ENCODE results near the gene PIR. TPM values are rescaled to one million over a fixed set of nuclear protein-coding genes. Genes with fewer than 3 reads are reported as not detected.

Gene PIR
- total RNA-seq, 1 donor from 2014 or later: 47.3 TPM

DNA sequence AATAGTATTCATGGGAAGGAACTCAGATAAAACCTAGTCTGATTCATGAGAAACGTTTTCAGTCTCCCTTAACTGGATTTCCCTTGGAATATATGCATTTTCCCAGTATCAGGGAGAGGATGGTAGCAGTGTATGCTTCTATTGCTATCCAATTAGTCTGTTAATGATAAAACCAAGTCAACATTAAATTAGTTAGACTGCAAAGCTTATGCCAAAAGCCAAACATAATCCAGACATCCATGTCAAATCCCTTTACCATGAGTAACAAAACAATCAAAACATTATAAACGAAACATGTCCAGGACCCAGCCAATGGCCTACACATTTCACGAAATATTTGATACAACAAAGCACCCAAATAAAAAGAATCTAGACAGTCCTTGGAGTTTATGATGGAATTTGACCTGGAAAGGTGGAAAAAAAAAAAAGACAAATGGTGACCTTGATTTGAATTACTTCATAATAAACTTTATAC is 74.4 kb downstream of the PIR start:
- H3K4me1 Mint-ChIP-seq (ENCODE audit: unreplicated experiment): no peaks in the 10 kb centered on the region
- H3K36me3 Mint-ChIP-seq (ENCODE audit: low read depth, unreplicated experiment): peaks cover 15% of the 10 kb centered on the region
- DNase-seq (ENCODE audit: low spot score): no peak
- no peaks in the 10 kb centered on the region for H3K9me3 Mint-ChIP-seq (ENCODE audit: unreplicated experiment)
- H3K4me3 Mint-ChIP-seq (ENCODE audit: unreplicated experiment): no peak overlapping the region
- peaks cover 2% of the 10 kb centered on the region for H3K27me3 Mint-ChIP-seq (ENCODE audit: unreplicated experiment)
- TF ChIP-seq CTCF (IDR thresholded peaks at IDR 0.05; ENCODE audit: unreplicated experiment): no peak
- no peak overlapping the region for H3K27ac Mint-ChIP-seq (ENCODE audit: unreplicated experiment)

DNA sequence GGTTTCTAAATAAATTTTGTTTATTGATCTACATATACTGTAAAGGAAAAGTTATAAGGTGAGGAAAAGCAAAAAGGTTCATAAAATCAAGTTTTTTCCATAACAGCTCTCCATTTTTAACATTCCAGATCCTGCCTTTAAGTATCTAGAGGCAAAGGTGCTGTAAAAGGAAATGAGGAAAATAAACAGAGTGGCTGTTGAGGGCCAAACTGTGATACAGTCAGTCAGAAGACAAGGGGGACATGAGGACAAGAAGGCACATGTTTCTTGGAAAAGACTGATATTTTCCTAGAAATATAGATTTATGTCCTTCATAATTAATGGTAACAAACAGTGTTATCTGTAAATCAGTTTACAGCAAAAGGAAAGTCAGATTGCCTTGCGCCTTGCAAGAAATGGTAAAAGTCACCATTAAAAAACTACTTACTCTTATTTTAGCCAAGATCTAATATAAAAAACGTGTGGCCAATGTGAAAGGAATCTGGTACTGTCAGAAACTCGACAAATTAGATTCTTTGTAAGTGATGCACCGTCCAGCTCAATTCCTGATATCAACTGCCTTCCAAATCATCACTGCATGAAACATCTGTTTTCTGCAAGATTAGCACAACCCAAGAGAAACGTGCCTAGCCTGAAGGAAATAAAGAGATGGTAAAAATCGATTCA is 75.0 kb downstream of the PIR start:
- H3K36me3 Mint-ChIP-seq (ENCODE audit: low read depth, unreplicated experiment): peaks cover 15% of the 10 kb centered on the region

DNA sequence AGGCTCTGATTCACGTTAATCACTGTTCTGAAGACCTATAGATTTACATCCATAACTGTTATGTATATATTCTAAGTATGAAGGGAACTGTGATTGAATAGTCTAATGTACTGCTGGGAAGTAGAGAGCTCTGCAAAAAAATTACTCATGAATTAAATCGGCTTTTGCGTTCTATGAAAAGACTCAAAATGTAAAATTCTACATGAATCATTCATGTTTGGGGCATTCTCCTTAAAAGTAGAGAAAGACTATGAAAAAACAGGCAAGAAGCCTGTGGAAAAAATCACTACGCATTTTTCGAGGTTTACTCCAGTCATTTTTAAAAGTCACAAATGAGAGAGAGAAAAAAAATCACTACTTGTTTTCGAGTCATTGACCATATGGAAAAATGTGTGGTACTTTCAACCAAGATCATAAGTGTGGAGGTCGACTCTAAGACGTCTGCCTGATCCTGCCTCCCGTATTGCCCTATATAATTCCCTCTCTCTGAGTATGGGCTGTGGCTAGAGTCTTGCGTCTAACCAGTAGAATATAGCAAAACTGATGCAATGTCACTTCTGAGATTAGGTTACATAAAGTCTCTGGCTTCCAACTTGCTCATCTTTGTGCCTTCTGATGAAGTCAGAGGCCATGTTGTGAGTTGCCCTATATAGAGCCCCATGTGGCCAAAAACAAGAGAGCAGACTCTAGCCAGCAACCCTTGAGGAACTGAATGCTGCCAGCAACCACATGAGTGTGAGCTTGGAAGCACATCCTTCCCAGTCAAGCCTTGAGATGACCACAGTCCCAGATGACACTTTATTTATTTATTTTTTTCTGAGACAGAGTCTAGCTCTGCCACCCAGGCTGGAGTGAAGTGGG is 76.8 kb downstream of the PIR start:
- no peak for TF ChIP-seq CTCF (IDR thresholded peaks at IDR 0.05; ENCODE audit: unreplicated experiment)
- Mint-ChIP-seq H3K9me3 (ENCODE audit: unreplicated experiment) (no peaks in the 10 kb centered on the region), H3K36me3 (ENCODE audit: low read depth, unreplicated experiment) (peaks cover 15% of the 10 kb centered on the region), H3K4me3 (ENCODE audit: unreplicated experiment) (no peak overlapping the region), H3K27me3 (ENCODE audit: unreplicated experiment) (peaks cover 2% of the 10 kb centered on the region), H3K27ac (ENCODE audit: unreplicated experiment) (no peak overlapping the region), H3K4me1 (ENCODE audit: unreplicated experiment) (no peaks in the 10 kb centered on the region)
- DNase-seq (ENCODE audit: low spot score): no peak

More for the DNA sequence above, 75.0 kb downstream of the PIR start:
- Mint-ChIP-seq H3K9me3 (ENCODE audit: unreplicated experiment) (no peaks in the 10 kb centered on the region), H3K27me3 (ENCODE audit: unreplicated experiment) (peaks cover 2% of the 10 kb centered on the region), H3K4me1 (ENCODE audit: unreplicated experiment) (no peaks in the 10 kb centered on the region), H3K27ac (ENCODE audit: unreplicated experiment) (no peak overlapping the region), H3K4me3 (ENCODE audit: unreplicated experiment) (peak overlapping the region; percentile 70)
- TF ChIP-seq CTCF (IDR thresholded peaks at IDR 0.05; ENCODE audit: unreplicated experiment): no peak
- DNase-seq (ENCODE audit: low spot score): no peak

GRCh38 chrX:15413101-15413500 is 80.0 kb downstream of the PIR start:
- peaks cover 11% of the 10 kb centered on the region for H3K36me3 Mint-ChIP-seq (ENCODE audit: low read depth, unreplicated experiment)
- H3K4me3 Mint-ChIP-seq (ENCODE audit: unreplicated experiment): no peak overlapping the region
- H3K27me3 Mint-ChIP-seq (ENCODE audit: unreplicated experiment): peaks cover 2% of the 10 kb centered on the region
- H3K9me3 Mint-ChIP-seq (ENCODE audit: unreplicated experiment): no peaks in the 10 kb centered on the region
- DNase-seq (ENCODE audit: low spot score): no peak
- H3K4me1 Mint-ChIP-seq (ENCODE audit: unreplicated experiment): no peaks in the 10 kb centered on the region
- TF ChIP-seq CTCF (IDR thresholded peaks at IDR 0.05; ENCODE audit: unreplicated experiment): no peak
- no peak overlapping the region for H3K27ac Mint-ChIP-seq (ENCODE audit: unreplicated experiment)

- Mint-ChIP-seq H3K9me3 (ENCODE audit: unreplicated experiment) (no peaks in the 10 kb centered on the region), H3K36me3 (ENCODE audit: low read depth, unreplicated experiment) (peaks cover 4% of the 10 kb centered on the region), H3K27ac (ENCODE audit: unreplicated experiment) (no peak overlapping the region), H3K4me1 (ENCODE audit: unreplicated experiment) (no peaks in the 10 kb centered on the region), H3K27me3 (ENCODE audit: unreplicated experiment) (no peaks in the 10 kb centered on the region), H3K4me3 (ENCODE audit: unreplicated experiment) (no peak overlapping the region)
- no peak for TF ChIP-seq CTCF (IDR thresholded peaks at IDR 0.05; ENCODE audit: unreplicated experiment)
- no peak for DNase-seq (ENCODE audit: low spot score)
Observed at GRCh38 chrX:15410947-15411346, 82.2 kb downstream of the PIR start.

All from endothelial cell (in vitro differentiated cells).